Subcutaneous adipose tissue (tissue), 4 donors: ENCODE results near the gene EVA1A. TPM values are rescaled to one million over a fixed set of nuclear protein-coding genes. Genes with fewer than 3 reads are reported as not detected.

Experiments used
- CTCF ChIP-seq: fragments of 450-650 bp; IDR thresholded peaks from one replicate; pipeline ENCODE4 v1.5.1; 2016; ENCODE audit warnings: low read depth, mild to moderate bottlenecking, control low read depth, antibody characterized with exemption, moderate library complexity
- total RNA-seq, 4 donors: library from RNA; depleted of rRNA; stranded (reverse); fragments of >200 nt; gene quantifications; one replicate each; pipeline ENCODE4 v1.1.0, GENCODE V29; 2016

The EVA1A gene
- total RNA-seq, 4 donors from 2014 or later: 0.33 to 1.9 TPM; not detected in 2

DNA sequence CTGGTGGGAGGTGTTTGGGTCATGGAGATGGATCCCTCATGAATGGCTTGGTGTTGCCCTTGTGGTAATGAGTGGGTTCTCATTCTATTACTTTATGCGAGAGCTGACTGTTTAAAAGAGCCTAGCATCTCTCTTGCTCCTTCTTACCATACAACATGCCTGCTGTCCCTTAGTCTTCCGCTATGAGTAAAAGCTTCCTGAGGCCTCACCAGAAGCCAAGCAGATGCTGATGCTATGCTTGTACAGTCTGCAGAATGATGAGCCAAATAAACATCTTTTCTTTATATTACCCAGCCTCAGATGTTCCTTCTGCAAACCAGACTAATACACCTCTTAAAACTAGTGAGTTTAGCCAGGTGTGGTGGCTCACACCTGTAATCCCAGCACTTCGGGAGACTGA, 23.1 kb downstream of the EVA1A start:
- TF ChIP-seq CTCF: no peak

DNA sequence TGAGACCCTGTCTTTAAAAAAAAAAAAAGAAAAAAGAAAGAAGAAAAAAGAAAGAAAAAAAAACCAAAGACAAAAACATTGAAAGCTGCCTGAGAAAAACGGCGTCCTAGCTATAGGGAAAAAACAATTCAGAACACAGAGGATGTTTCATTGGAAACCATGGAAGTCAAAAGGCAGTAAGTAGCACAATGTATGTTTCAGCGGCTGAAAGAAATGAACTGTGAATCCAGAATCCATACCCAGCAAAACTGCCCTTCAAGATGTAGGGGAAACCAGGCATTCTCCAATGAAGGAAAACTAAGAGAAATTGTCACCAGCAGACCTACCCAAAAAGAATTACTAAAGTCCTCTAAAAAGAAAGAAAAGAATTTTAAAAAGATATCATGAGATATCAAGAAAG, 27.6 kb downstream of the EVA1A start:
- TF ChIP-seq CTCF: no peak

DNA sequence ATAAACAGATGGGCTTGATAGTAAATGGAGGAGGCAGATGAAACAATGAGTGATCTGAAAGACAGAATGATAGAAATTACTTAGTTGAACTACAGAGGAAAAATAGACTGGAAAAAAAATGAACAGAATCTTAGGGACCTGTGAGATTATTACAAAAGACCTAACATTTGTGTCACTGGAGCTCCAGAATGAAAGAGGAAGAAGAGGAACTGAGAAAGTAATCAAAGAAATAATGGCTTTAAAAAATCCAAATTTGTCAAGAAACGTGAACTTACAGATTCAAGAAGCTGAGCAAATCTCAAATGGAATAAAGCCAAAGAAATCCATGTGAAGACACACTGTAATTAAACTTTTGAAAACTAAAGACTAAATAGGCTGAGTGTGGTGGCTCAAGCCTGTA, 28.3 kb downstream of the EVA1A start:
- no peak for TF ChIP-seq CTCF

GRCh38 chr2:75528221-75528977, 32.3 kb downstream of the EVA1A start:
- no peak for TF ChIP-seq CTCF

GRCh38 chr2:75527676-75528075, 33.1 kb downstream of the EVA1A start:
- no peak for TF ChIP-seq CTCF

GRCh38 chr2:75526842-75527241, 33.9 kb downstream of the EVA1A start:
- TF ChIP-seq CTCF: no peak

DNA sequence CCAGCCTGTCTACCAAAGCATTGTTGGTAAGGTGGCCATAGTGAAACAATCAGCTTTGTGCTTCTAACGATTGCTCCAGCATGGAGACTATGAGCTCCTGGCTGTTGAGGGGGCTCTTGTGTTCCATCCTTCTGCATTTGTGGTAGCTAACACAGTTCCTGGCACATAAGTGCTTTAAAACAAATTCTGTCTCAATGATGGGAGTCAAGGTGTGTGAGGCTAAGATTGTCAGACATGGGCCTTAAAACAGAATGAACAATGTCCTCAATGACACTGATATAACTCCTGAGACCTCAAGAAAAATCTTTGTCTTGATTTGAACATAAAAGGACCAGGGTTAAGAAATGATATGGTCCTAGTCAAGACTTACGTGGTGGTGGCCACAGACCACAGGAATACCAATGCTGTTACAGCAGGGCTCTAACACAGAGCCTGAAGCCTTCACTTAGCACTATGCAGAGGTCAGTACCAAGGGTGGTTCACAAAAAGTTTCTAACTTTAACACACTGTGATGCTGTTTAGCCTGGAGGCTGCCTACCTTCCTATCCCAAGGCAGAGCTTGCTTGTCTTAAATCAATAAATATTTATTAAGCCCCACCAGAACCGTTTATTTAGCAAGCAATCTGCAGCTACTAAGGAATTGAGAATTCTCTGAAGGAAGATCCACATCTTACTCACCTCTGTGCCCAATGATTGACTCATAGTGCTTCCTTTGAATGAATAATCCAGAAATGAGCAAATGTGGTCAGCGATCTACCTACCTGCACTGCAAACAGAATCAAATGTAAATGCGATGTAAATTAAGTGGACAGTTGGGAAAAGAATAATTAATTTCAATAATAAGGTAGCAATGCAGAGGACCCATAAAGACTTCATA, 35.1 kb downstream of the EVA1A start:
- no peak for TF ChIP-seq CTCF
